HCT116 (cell line): ENCODE results near the gene CASP6.

ENCODE experiments used
- CEBPB ChIP-seq: IDR thresholded peaks from 2 replicates; pipeline ENCODE4 v1.6.1; 2012; ENCODE audit warnings: low read depth
- CTCF ChIP-seq, 3 experiments: fragments of 200-600 bp in 1 of 3; sonication (generic) in 1 of 3; IDR thresholded peaks in 2 of 3; conservative IDR thresholded peaks in 1 of 3; 2 replicates each; pipeline ENCODE4 v1.5.1; 2012 to 2017; ENCODE audit warnings: low read depth in 2 of 3, low read length in 2 of 3, antibody characterized with exemption in 1 of 3, borderline replicate concordance in 1 of 3, control low read depth in 1 of 3, mild to moderate bottlenecking in 1 of 3, mixed read lengths in 1 of 3, mixed run types in 1 of 3, moderate library complexity in 1 of 3; ENCODE audit not compliant: insufficient read depth in 1 of 3
- EZH2 ChIP-seq: fragments of 200-600 bp; sonication (generic); IDR thresholded peaks from 2 replicates; pipeline ENCODE4 v1.6.1; 2017; ENCODE audit warnings: antibody characterized with exemption, mixed run types
- MAX ChIP-seq: IDR thresholded peaks from 2 replicates; pipeline ENCODE4 v1.6.1; 2012
- POLR2AphosphoS5 ChIP-seq: IDR thresholded peaks from 2 replicates; pipeline ENCODE4 v1.6.1; 2011; ENCODE audit warnings: mild to moderate bottlenecking, low read depth, low read length, moderate library complexity
- REST ChIP-seq: IDR thresholded peaks from 2 replicates; pipeline ENCODE4 v1.6.1; 2012; ENCODE audit warnings: low read depth
- YY1 ChIP-seq: IDR thresholded peaks from 2 replicates; pipeline ENCODE4 v1.6.1; 2011; ENCODE audit warnings: low read length, low read depth, moderate library complexity, mild to moderate bottlenecking; ENCODE audit not compliant: insufficient replicate concordance; ENCODE audit errors: extremely low read depth
- ZNF274 ChIP-seq: fragments of 200-500 bp; sonication (Bioruptor generic); IDR thresholded peaks from 2 replicates; pipeline ENCODE4 v1.6.1; 2014; ENCODE audit warnings: mild to moderate bottlenecking, low read depth, low read length, inconsistent platforms

DNA sequence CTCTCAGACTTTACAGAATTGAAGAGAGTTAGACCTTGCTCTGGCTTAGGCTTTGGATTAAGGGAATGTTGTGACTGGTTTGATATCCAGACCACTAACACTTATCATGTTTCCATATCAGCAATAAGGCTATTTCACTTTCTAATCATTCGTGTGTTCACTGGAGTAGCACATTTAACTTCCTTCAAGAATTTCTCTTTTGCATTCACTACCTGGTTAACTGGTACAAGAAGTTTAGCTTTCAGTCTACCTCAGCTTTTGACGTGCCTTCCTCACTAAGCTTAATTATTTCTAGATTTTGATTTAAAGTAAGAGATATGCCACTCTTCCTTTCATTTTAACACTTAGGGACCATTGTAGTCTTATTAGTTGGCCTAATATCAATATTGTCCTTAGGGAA is 62.6 kb downstream of the CASP6 start:
- TF ChIP-seq CTCF (IDR thresholded peaks at IDR 0.05 in 2 of 3, conservative IDR thresholded peaks at IDR 0.05 in 1 of 3; ENCODE audit: borderline replicate concordance in 1 of 3, insufficient read depth in 1 of 3, low read depth in 2 of 3, low read length in 2 of 3) (no peak), MAX (no peak), POLR2AphosphoS5 (no peak), ZNF274 (no peak), EZH2 (no peak), YY1 (no peak), REST (no peak), CEBPB (no peak)
